Upper lobe of left lung (tissue), 4 donors: ENCODE data around the gene PLA2G4A.

Experiments used
- CTCF ChIP-seq, 6 experiments: fragments of 450-650 bp in 4 of 6; fragments of 200-600 bp in 2 of 6; sonication (generic) in 2 of 6; IDR thresholded peaks; one replicate each; pipeline ENCODE4 v1.5.1; 2016 to 2019; ENCODE audit warnings: antibody characterized with exemption in 6 of 6
- POLR2A ChIP-seq, 4 donors: fragments of 450-650 bp; IDR thresholded peaks; one replicate each; pipeline ENCODE4 v1.5.1; 2016 to 2017; ENCODE audit warnings: antibody characterized with exemption in 4 of 4, mild to moderate bottlenecking in 2 of 4

GRCh38 chr1:186873687-186874086, 44.9 kb downstream of the PLA2G4A start:
- TF ChIP-seq CTCF (IDR thresholded peaks at IDR 0.05) (no peak), POLR2A (IDR thresholded peaks at IDR 0.05) (no peak)
